Mesothelial cell of epicardium (in vitro differentiated cells): ENCODE measurements around the gene KCNK4. TPM values are rescaled to one million over a fixed set of nuclear protein-coding genes. Genes with fewer than 3 reads are reported as not detected.
A peak's percentile ranks its signal among the peaks of the same experiment; 100 is the strongest.
"Not testable (repeated sequence)": the region's sequence is repeated elsewhere in the genome, so short reads cannot be mapped to it uniquely, and the experiment has no call there.

ENCODE experiments used
- DNase-seq, 2 experiments: peaks; one replicate each; pipeline ENCODE4 v3.0.0; 2021; ENCODE audit warnings: low spot score in 2 of 2; ENCODE audit not compliant: unreplicated experiment in 2 of 2
- H3K27ac Mint-ChIP-seq: 2 replicates; pipeline ENCODE4 v1.8.0; 2021; ENCODE audit warnings: mixed read lengths
- H3K27me3 Mint-ChIP-seq: 2 replicates; pipeline ENCODE4 v1.8.0; 2021; ENCODE audit warnings: low read depth, mixed read lengths
- H3K36me3 Mint-ChIP-seq: 2 replicates; pipeline ENCODE4 v1.8.0; 2021; ENCODE audit warnings: mixed read lengths
- H3K4me1 Mint-ChIP-seq: 2 replicates; pipeline ENCODE4 v1.8.0; 2021; ENCODE audit warnings: mixed read lengths
- H3K4me3 Mint-ChIP-seq: 2 replicates; pipeline ENCODE4 v1.8.0; 2021; ENCODE audit warnings: mild to moderate bottlenecking, moderate library complexity, mixed read lengths
- H3K9me3 Mint-ChIP-seq: 2 replicates; pipeline ENCODE4 v1.8.0; 2021; ENCODE audit warnings: mixed read lengths
- total RNA-seq: library from RNA; stranded (reverse); gene quantifications from 3 replicates; pipeline ENCODE4 v1.2.1, GENCODE V29; 2021
- TF ChIP-seq, protein P1 (sequence below): fragments of 200-600 bp; sonication (generic); IDR thresholded peaks from one replicate; pipeline ENCODE4 v1.5.0; 2021; ENCODE audit warnings: antibody characterized with exemption; ENCODE audit not compliant: unreplicated experiment

The KCNK4 gene
- total RNA-seq, 1 donor from 2014 or later = 0.58 TPM

DNA sequence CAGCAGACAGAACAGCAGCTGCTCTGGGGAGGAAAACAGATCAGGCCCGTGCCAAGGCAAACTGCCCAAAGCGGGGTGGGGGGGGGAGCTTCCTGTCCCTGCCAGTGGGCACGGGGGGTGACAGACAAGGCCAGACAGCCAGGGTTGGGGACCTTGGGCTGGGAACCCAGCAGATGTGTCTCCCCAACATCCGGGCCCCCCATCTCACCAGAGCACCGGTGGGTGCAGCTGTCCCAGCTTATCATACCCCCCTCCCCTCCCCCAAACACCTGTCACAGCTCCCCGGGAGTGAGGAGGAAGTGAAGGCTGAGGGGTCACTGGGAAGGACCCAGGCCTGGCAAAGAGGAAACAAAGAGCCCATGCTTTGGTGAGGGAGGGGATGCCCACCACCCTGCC lies 45.7 kb upstream of the KCNK4 start:
- H3K27me3 Mint-ChIP-seq = no peaks in the 10 kb centered on the region
- DNase-seq = no peak
- H3K9me3 Mint-ChIP-seq = no peaks in the 10 kb centered on the region
- peak overlapping the region; percentile 78 for H3K27ac Mint-ChIP-seq
- peaks cover 25% of the 10 kb centered on the region for H3K4me1 Mint-ChIP-seq
- H3K4me3 Mint-ChIP-seq = peak overlapping the region; percentile 81
- no peaks in the 10 kb centered on the region for H3K36me3 Mint-ChIP-seq
- TF ChIP-seq, protein P1, sequence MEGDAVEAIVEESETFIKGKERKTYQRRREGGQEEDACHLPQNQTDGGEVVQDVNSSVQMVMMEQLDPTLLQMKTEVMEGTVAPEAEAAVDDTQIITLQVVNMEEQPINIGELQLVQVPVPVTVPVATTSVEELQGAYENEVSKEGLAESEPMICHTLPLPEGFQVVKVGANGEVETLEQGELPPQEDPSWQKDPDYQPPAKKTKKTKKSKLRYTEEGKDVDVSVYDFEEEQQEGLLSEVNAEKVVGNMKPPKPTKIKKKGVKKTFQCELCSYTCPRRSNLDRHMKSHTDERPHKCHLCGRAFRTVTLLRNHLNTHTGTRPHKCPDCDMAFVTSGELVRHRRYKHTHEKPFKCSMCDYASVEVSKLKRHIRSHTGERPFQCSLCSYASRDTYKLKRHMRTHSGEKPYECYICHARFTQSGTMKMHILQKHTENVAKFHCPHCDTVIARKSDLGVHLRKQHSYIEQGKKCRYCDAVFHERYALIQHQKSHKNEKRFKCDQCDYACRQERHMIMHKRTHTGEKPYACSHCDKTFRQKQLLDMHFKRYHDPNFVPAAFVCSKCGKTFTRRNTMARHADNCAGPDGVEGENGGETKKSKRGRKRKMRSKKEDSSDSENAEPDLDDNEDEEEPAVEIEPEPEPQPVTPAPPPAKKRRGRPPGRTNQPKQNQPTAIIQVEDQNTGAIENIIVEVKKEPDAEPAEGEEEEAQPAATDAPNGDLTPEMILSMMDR = no peak

DNA sequence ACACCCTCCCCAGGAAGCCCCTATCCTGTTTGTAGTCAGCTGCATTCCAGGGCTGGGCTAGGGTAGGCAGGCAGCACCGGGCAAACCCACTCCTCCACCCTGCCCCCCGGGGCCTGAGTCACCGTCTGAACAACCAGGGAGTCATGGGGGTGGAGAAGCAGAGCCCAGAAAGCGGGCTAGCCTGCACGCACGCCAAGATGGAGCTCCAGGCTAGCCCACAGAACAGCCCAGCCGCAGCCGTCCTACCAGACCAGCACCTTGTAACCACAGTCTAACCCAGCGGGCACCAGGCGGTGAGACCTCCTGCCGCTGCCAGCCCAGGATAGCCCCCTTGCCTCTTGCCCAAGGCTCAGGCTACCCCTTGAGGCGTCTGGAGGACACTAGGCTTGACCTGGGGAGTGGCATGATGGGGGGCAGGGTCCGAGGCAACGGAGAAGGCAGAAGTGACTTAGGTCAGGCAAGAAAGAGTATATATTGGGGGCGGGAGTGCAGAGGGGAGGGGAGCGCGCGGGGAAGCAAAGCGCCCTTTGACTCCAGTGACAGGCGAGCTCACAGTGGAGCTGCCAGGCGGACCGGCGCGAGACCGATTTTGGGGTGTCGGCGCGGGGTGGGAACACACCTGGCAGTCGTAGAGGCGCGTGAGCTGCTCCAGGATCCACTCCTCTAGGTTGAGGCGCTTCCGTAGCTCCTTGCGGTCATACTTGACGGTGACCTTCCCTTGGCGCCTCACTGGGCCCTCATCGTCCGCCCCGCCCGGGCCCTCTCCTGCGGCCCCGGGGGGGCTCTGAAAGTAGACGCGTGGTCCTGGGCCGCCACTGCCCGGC lies 45.1 kb upstream of the KCNK4 start:
- Mint-ChIP-seq H3K9me3 (no peaks in the 10 kb centered on the region), H3K4me3 (peak overlapping the region; percentile 81), H3K27me3 (no peaks in the 10 kb centered on the region), H3K4me1 (peaks cover 24% of the 10 kb centered on the region), H3K36me3 (no peaks in the 10 kb centered on the region), H3K27ac (peak overlapping the region; percentile 78)
- peak in 1 of 2 experiments; percentile 49 for DNase-seq
- TF ChIP-seq, protein P1 = no peak

DNA sequence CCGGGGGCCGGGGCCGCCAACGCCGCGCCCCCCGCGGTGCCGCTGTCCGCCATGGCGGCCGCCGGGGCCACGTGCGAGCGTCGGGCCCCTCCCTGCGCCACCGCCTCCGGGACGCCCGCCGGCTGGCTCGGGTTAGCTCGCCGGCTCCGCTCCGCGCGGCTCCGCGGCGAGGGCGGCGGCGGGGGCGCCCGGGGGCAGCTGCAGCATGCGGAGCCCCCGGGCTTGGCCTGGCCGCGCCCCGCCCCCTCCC lies 44.6 kb upstream of the KCNK4 start:
- Mint-ChIP-seq H3K4me1 (peaks cover 24% of the 10 kb centered on the region), H3K4me3 (peak overlapping the region; percentile 85)
- not testable (repeated sequence) for H3K9me3 Mint-ChIP-seq, H3K36me3 Mint-ChIP-seq, H3K27ac Mint-ChIP-seq, DNase-seq, H3K27me3 Mint-ChIP-seq

DNA sequence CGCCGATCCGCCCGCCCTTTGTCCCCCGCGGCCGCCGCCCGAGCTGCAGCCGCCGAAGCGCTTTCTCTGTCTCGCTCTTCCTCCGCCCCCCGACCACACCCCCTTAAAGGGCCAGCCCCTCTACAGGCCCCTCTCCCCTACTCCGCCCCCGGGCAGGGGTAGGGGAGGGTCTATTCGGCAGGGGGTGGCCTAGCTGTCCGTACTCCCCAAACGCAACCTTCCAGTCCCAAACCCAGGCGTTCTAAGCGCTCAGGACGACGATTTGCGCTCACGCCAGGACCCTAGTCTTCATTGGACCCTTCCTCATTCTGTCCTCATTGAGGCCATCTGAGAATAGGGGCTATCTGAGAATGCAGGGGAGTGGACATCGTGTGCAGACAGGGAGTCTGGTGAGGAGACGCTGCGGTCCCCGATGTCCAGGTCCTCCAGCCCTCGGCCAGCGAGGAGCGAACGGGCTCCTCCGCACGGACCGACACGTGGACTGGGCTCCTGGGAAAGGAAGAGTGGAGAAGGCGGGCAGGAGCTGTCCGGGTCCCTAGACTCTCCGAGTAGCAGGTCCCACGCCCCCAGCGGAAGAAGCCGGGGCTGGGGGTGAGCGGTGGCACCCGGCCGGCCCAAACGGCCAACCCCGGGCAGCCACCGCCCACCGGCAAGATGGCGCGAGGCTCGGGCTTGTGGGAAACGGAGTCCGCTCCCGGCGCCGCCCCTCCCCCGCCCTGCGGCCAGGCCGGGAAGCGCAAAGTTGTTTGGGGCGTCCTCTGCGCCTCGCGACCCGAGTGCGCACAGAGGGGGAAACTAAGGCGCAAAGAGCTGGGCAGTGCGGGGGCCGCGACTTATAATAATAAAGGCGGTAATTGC lies 44.0 kb upstream of the KCNK4 start, which contains the start of gene PPP1R14B:
TSS of gene PPP1R14B (minus strand) at position 73 of the 858 bp plus-strand sequence. CDS start 270 bp downstream, outside the sequence.
- Mint-ChIP-seq H3K9me3 (no peaks in the 10 kb centered on the region), H3K36me3 (no peaks in the 10 kb centered on the region), H3K4me1 (peaks cover 28% of the 10 kb centered on the region), H3K27ac (peak within 1 kb of the TSS; percentile 90), H3K27me3 (no peaks in the 10 kb centered on the region), H3K4me3 (peak within 1 kb of the TSS; percentile 85)
- DNase-seq = peak; percentile 78 to 82
- TF ChIP-seq, protein P1 = no peak

DNA sequence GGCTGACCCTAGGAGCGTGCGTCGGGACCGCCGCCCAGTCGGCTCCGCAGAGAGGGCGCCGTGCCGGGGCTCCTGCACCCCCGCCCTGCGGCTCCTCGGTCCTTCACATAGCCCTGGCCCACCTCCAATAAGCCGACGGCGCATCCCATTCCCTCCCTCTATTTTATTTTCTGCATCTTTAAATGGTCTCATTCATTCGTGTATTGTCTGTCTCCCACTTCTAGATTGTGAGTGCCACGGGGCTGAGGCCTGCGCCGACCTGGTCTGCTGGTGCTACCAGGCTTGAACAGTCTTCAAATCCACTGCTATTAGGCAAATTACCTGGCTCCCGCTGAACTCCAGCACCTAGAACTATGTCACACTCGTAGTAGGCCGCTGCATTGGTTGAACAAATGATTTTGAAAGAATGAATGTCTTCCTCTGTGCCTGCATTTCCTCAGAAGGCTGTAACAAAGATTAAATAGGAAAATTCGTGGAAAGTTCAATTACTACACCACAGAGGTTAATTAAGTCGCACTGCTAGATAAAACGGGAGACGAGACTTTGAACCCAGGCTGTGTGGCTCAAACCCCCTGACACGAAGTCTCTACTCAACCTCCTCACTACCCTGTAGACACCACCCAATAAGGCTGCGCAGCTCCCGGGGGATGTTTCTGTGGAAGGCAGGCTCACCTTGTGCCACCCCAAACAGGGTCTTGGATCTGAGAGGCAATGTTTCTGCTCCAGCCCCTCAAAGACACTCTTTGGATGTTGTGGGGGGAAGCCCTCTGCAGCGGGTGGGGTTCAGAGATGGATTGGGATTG lies 43.2 kb upstream of the KCNK4 start:
- Mint-ChIP-seq H3K27me3 (no peaks in the 10 kb centered on the region), H3K4me3 (peak overlapping the region; percentile 85), H3K4me1 (peaks cover 25% of the 10 kb centered on the region), H3K36me3 (no peaks in the 10 kb centered on the region), H3K27ac (no peak overlapping the region), H3K9me3 (no peaks in the 10 kb centered on the region)
- TF ChIP-seq, protein P1 = no peak
- no peak for DNase-seq
